ENCODE results near the gene OR56A1.

The OR56A1 gene

GRCh38 chr11:5986885-5987284 lies 43.7 kb downstream of the OR56A1 start, which contains the start of gene OR52L1:
TSS of gene OR52L1 (minus strand) at chr11:5986985. CDS start at chr11:5986930, 55 bp downstream.
- no peak for FAIRE-seq

- FAIRE-seq: no peak
These were observed 47.1 kb downstream of the OR56A1 start for GRCh38 chr11:5983443-5983842.

- no peak for FAIRE-seq
These were observed 57.0 kb downstream of the OR56A1 start for GRCh38 chr11:5973530-5973929.
